HepG2 (cell line): Measurements from ENCODE around the gene HES1. TPM values are rescaled to one million over a fixed set of nuclear protein-coding genes. Genes with fewer than 3 reads are reported as not detected.

ENCODE experiments used
- BRD4 ChIP-seq: sonication (generic); formaldehyde crosslinking; IDR thresholded peaks from 2 replicates; pipeline ENCODE4 v1.4.0; 2020; ENCODE audit warnings: missing genetic modification reagents
- EP300 ChIP-seq, 3 experiments: sonication (generic) in 1 of 3; formaldehyde crosslinking in 1 of 3; IDR thresholded peaks; 2 replicates each; pipeline versions ENCODE4 v1.5.1 to v1.6.1; 2011 to 2020; ENCODE audit warnings: low read depth in 2 of 3, low read length in 2 of 3, borderline replicate concordance in 1 of 3, improper control_type of control experiment in 1 of 3, mild to moderate bottlenecking in 1 of 3, missing genetic modification reagents in 1 of 3, moderate library complexity in 1 of 3
- HOXA3 ChIP-seq: sonication (generic); formaldehyde crosslinking; IDR thresholded peaks from 2 replicates; pipeline ENCODE4 v1.5.0; 2020; ENCODE audit warnings: missing genetic modification reagents
- ISL2 ChIP-seq: sonication (generic); formaldehyde crosslinking; IDR thresholded peaks from 2 replicates; pipeline ENCODE4 v1.5.0; 2020; ENCODE audit warnings: missing genetic modification reagents
- MAFG ChIP-seq: sonication (generic); formaldehyde crosslinking; IDR thresholded peaks from 2 replicates; pipeline ENCODE4 v1.5.1; 2020; ENCODE audit warnings: mild to moderate bottlenecking, missing genetic modification reagents
- MAZ ChIP-seq, 2 experiments: sonication (generic) in 1 of 2; formaldehyde crosslinking in 1 of 2; IDR thresholded peaks; 2 replicates each; pipeline versions ENCODE4 v1.5.0 to v1.6.1; 2012 to 2020; ENCODE audit warnings: low read depth in 2 of 2, mild to moderate bottlenecking in 2 of 2, borderline replicate concordance in 1 of 2, improper control_type of control experiment in 1 of 2, low read length in 1 of 2, missing genetic modification reagents in 1 of 2, moderate library complexity in 1 of 2
- NCOR1 ChIP-seq: fragments of 200-600 bp; sonication (generic); IDR thresholded peaks from 2 replicates; pipeline ENCODE4 v1.7.0; 2017; ENCODE audit warnings: antibody characterized with exemption, low read length, borderline replicate concordance
- RXRA ChIP-seq: sonication (generic); formaldehyde crosslinking; IDR thresholded peaks from 2 replicates; pipeline ENCODE4 v1.5.1; 2020; ENCODE audit warnings: missing genetic modification reagents
- SALL1 ChIP-seq: sonication (generic); formaldehyde crosslinking; IDR thresholded peaks from 2 replicates; pipeline ENCODE4 v1.8.0; 2022; ENCODE audit warnings: mild to moderate bottlenecking, missing genetic modification reagents
- SMARCE1 ChIP-seq: fragments of 450-650 bp; IDR thresholded peaks from 2 replicates; pipeline ENCODE4 v1.6.1; 2017; ENCODE audit warnings: borderline replicate concordance
- SMC3 ChIP-seq: IDR thresholded peaks from 2 replicates; pipeline ENCODE4 v1.6.1; 2011; ENCODE audit warnings: low read length, improper control_type of control experiment
- TBX2 ChIP-seq: sonication (generic); formaldehyde crosslinking; IDR thresholded peaks from 2 replicates; pipeline ENCODE4 v1.5.0; 2020; ENCODE audit warnings: missing genetic modification reagents, mild to moderate bottlenecking, borderline replicate concordance
- TEAD3 ChIP-seq: optimal IDR thresholded peaks from 2 replicates; pipeline ENCODE3; 2016; ENCODE audit warnings: borderline replicate concordance
- ZNF552 ChIP-seq: sonication (generic); formaldehyde crosslinking; IDR thresholded peaks from 2 replicates; pipeline ENCODE4 v1.9.0; 2022; ENCODE audit warnings: missing genetic modification reagents, mild to moderate bottlenecking, borderline replicate concordance
- ZNF556 ChIP-seq: sonication (generic); formaldehyde crosslinking; IDR thresholded peaks from 2 replicates; pipeline ENCODE4 v1.4.0; 2020; ENCODE audit warnings: mild to moderate bottlenecking, missing genetic modification reagents, borderline replicate concordance
- ZNF772 ChIP-seq: sonication (generic); formaldehyde crosslinking; IDR thresholded peaks from 2 replicates; pipeline ENCODE4 v1.5.0; 2020; ENCODE audit warnings: mild to moderate bottlenecking, missing genetic modification reagents
- polyA plus RNA-seq, 8 experiments: library from polyadenylated mRNA; depleted of rRNA in 3 of 8; stranded (reverse) in 7 of 8; unstranded in 1 of 8; fragments of >200 nt; fragmentation: Illumina TruSeq in 4 of 8; extraction: Trizol in 4 of 8; gene quantifications; 2 replicates each; pipeline versions ENCODE4 v1.2.1 to v1.2.3, GENCODE V29; 2011 to 2016; ENCODE audit warnings: low read depth in 4 of 8, missing spikeins in 1 of 8, mixed read lengths in 1 of 8; ENCODE audit not compliant: insufficient read depth in 1 of 8
- total RNA-seq, 5 experiments: library from RNA; depleted of rRNA; stranded (reverse); fragments of >200 nt; fragmentation: Illumina TruSeq; extraction: Trizol; gene quantifications; 2 replicates each; pipeline ENCODE4 v1.2.3, GENCODE V29; 2016; ENCODE audit warnings: low read depth in 1 of 5
- TF ChIP-seq, protein P1 (sequence below): sonication (generic); formaldehyde crosslinking; conservative IDR thresholded peaks from 2 replicates; pipeline ENCODE4 v1.4.0; 2020; ENCODE audit warnings: mild to moderate bottlenecking, missing genetic modification reagents, moderate library complexity
- TF ChIP-seq, protein P2 (sequence below): sonication (generic); formaldehyde crosslinking; IDR thresholded peaks from 2 replicates; pipeline ENCODE4 v1.4.0; 2020; ENCODE audit warnings: missing genetic modification reagents, borderline replicate concordance
- TF ChIP-seq, protein P3 (sequence below): sonication (generic); formaldehyde crosslinking; IDR thresholded peaks from 2 replicates; pipeline ENCODE4 v1.9.0; 2022; ENCODE audit warnings: missing genetic modification reagents, mild to moderate bottlenecking, borderline replicate concordance

Gene HES1
- total and polyA plus RNA-seq, 2 of the 13 experiments (the other 11 are each of a cell fraction or from before 2014, with no cell fraction given) = 15.4 to 19.8 TPM

DNA sequence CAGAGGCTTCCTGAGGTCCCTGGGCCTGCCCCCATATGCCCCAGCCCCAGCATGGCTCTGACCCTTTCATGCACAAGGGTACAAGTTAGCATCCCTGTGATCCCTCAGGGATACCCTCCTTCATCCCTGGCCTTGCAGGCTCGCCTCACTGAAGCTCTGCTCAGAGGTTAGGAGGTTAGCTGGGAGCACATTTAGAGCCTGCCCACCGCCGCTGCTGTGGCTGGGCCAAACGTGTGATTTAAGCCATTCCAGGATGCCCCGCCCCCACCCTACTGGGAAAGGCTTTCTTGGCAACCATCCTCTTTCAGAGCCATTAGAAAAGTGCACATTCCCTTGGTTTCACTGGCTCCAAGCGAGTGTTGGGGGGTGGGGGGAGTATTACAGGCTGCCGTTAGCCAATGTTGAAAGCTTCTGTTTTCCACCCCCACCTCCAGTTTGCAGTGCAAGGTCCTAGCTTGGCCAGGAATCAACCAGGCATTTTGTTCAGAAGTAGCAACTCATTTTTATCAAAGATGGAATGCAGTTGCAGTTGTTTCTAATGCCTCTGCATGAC, 6.3 kb upstream of the HES1 start (continued):
- TF ChIP-seq, protein P1, sequence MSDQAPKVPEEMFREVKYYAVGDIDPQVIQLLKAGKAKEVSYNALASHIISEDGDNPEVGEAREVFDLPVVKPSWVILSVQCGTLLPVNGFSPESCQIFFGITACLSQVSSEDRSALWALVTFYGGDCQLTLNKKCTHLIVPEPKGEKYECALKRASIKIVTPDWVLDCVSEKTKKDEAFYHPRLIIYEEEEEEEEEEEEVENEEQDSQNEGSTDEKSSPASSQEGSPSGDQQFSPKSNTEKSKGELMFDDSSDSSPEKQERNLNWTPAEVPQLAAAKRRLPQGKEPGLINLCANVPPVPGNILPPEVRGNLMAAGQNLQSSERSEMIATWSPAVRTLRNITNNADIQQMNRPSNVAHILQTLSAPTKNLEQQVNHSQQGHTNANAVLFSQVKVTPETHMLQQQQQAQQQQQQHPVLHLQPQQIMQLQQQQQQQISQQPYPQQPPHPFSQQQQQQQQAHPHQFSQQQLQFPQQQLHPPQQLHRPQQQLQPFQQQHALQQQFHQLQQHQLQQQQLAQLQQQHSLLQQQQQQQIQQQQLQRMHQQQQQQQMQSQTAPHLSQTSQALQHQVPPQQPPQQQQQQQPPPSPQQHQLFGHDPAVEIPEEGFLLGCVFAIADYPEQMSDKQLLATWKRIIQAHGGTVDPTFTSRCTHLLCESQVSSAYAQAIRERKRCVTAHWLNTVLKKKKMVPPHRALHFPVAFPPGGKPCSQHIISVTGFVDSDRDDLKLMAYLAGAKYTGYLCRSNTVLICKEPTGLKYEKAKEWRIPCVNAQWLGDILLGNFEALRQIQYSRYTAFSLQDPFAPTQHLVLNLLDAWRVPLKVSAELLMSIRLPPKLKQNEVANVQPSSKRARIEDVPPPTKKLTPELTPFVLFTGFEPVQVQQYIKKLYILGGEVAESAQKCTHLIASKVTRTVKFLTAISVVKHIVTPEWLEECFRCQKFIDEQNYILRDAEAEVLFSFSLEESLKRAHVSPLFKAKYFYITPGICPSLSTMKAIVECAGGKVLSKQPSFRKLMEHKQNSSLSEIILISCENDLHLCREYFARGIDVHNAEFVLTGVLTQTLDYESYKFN (CRISPR knock-in tag) = peak; percentile 57; the same call in 1 of the 2 replicates
- TF ChIP-seq, protein P2, sequence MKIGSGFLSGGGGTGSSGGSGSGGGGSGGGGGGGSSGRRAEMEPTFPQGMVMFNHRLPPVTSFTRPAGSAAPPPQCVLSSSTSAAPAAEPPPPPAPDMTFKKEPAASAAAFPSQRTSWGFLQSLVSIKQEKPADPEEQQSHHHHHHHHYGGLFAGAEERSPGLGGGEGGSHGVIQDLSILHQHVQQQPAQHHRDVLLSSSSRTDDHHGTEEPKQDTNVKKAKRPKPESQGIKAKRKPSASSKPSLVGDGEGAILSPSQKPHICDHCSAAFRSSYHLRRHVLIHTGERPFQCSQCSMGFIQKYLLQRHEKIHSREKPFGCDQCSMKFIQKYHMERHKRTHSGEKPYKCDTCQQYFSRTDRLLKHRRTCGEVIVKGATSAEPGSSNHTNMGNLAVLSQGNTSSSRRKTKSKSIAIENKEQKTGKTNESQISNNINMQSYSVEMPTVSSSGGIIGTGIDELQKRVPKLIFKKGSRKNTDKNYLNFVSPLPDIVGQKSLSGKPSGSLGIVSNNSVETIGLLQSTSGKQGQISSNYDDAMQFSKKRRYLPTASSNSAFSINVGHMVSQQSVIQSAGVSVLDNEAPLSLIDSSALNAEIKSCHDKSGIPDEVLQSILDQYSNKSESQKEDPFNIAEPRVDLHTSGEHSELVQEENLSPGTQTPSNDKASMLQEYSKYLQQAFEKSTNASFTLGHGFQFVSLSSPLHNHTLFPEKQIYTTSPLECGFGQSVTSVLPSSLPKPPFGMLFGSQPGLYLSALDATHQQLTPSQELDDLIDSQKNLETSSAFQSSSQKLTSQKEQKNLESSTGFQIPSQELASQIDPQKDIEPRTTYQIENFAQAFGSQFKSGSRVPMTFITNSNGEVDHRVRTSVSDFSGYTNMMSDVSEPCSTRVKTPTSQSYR (CRISPR knock-in tag) = peak; percentile 59; the same call in 1 of the 2 replicates
- TF ChIP-seq HOXA3 (CRISPR knock-in tag) (peak; percentile 48), TEAD3 (CRISPR knock-in tag) (peak; percentile 40), TBX2 (CRISPR knock-in tag) (peak; percentile 73), ZNF556 (CRISPR knock-in tag) (0 out of 2 replicates have a peak, but pooled peaks have one; percentile 19), ZNF552 (CRISPR knock-in tag) (no peak), EP300 (IDR thresholded peaks at IDR 0.05; ENCODE audit: low read depth in 2 of 2, low read length in 2 of 2) (peak in 1 of 2 experiments; percentile 60; a peak in 1 of 4 replicates), EP300 (CRISPR knock-in tag; IDR thresholded peaks at IDR 0.05; ENCODE audit: borderline replicate concordance) (no peak), SMC3 (peak; percentile 12; the same call in 1 of the 2 replicates), SALL1 (peak; percentile 42; the same call in 1 of the 2 replicates), MAFG (CRISPR knock-in tag) (no peak), ZNF772 (CRISPR knock-in tag) (0 out of 2 replicates have a peak, but pooled peaks have one; percentile 37), SMARCE1 (no peak), BRD4 (CRISPR knock-in tag) (0 out of 2 replicates have a peak, but pooled peaks have one; percentile 40), RXRA (CRISPR knock-in tag) (peak; percentile 67; the same call in 1 of the 2 replicates), NCOR1 (0 out of 2 replicates have a peak, but pooled peaks have one; percentile 44), MAZ (IDR thresholded peaks at IDR 0.05; ENCODE audit: borderline replicate concordance, low read depth, low read length) (no peak), MAZ (CRISPR knock-in tag; IDR thresholded peaks at IDR 0.05; ENCODE audit: low read depth) (peak; percentile 40; the same call in 1 of the 2 replicates), ISL2 (CRISPR knock-in tag) (0 out of 2 replicates have a peak, but pooled peaks have one; percentile 36)
- TF ChIP-seq, protein P3, sequence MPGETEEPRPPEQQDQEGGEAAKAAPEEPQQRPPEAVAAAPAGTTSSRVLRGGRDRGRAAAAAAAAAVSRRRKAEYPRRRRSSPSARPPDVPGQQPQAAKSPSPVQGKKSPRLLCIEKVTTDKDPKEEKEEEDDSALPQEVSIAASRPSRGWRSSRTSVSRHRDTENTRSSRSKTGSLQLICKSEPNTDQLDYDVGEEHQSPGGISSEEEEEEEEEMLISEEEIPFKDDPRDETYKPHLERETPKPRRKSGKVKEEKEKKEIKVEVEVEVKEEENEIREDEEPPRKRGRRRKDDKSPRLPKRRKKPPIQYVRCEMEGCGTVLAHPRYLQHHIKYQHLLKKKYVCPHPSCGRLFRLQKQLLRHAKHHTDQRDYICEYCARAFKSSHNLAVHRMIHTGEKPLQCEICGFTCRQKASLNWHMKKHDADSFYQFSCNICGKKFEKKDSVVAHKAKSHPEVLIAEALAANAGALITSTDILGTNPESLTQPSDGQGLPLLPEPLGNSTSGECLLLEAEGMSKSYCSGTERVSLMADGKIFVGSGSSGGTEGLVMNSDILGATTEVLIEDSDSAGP (CRISPR knock-in tag) = peak; percentile 40; the same call in 1 of the 2 replicates
